HG03280 (cell line): ENCODE results near the gene TOMM40L.
A peak's percentile ranks its signal among the peaks of the same experiment; 100 is the strongest.
"Not testable (repeated sequence)": the region's sequence is repeated elsewhere in the genome, so short reads cannot be mapped to it uniquely, and the experiment has no call there.

ENCODE experiments used
- ATAC-seq: cut with Tn5 transposase; IDR thresholded peaks from one replicate; pipeline ENCODE4 v1.9.1; 2021; ENCODE audit warnings: mild to moderate bottlenecking, moderate library complexity; ENCODE audit not compliant: unreplicated experiment

The TOMM40L gene

GRCh38 chr1:161219078-161219892 is 6.6 kb upstream of the TOMM40L start:
- no peak for ATAC-seq

- ATAC-seq: no peak
These were observed 5.9 kb upstream of the TOMM40L start for GRCh38 chr1:161220002-161220401.

- ATAC-seq: no peak
These were observed 3.5 kb upstream of the TOMM40L start for GRCh38 chr1:161222175-161223019.

- ATAC-seq: no peak
These were observed 1.8 kb upstream of the TOMM40L start for GRCh38 chr1:161223805-161224694.

GRCh38 chr1:161224695-161225087 is 1.2 kb upstream of the TOMM40L start:
- ATAC-seq: not testable (repeated sequence)

- ATAC-seq: no peak
These were observed 704 bp upstream of the TOMM40L start for GRCh38 chr1:161225178-161225533.

GRCh38 chr1:161226320-161226711 is 456 bp downstream of the TOMM40L start:
- no peak for ATAC-seq

- no peak for ATAC-seq
These were observed 899 bp downstream of the TOMM40L start for GRCh38 chr1:161226759-161227158.

- peak; percentile 34 for ATAC-seq
These were observed 1.5 kb downstream of the TOMM40L start for GRCh38 chr1:161227196-161227871.

GRCh38 chr1:161228032-161228431 is 2.2 kb downstream of the TOMM40L start:
- no peak for ATAC-seq

GRCh38 chr1:161229896-161230295 is 4.0 kb downstream of the TOMM40L start:
- ATAC-seq: no peak

- no peak for ATAC-seq
These were observed 4.9 kb downstream of the TOMM40L start for GRCh38 chr1:161230762-161231161.

- ATAC-seq: no peak
These were observed 7.2 kb downstream of the TOMM40L start for GRCh38 chr1:161233102-161233501.

- ATAC-seq: no peak
These were observed 10.3 kb downstream of the TOMM40L start for GRCh38 chr1:161235957-161236775.

GRCh38 chr1:161238039-161238473 is 12.2 kb downstream of the TOMM40L start, which contains the start of gene NR1I3:
Gene NR1I3 (minus strand): TSS chr1:161238203. CDS start chr1:161236565, 1,638 bp downstream.
- no peak for ATAC-seq

- ATAC-seq: no peak
These were observed 15.8 kb downstream of the TOMM40L start for GRCh38 chr1:161241682-161242081.

GRCh38 chr1:161242313-161242712 is 16.5 kb downstream of the TOMM40L start:
- ATAC-seq: no peak

GRCh38 chr1:161244888-161245287 is 19.0 kb downstream of the TOMM40L start:
- no peak for ATAC-seq

GRCh38 chr1:161250100-161250499 is 24.2 kb downstream of the TOMM40L start:
- not testable (repeated sequence) for ATAC-seq
